Mesodermal cell (in vitro differentiated cells): Measurements from ENCODE around the gene RNF207.
A peak's percentile ranks its signal among the peaks of the same experiment; 100 is the strongest.

Source experiments
- H3K27ac ChIP-seq: 2 replicates; pipeline ENCODE4 v1.7.0; 2013; ENCODE audit warnings: mild to moderate bottlenecking, low read depth, low read length, moderate library complexity; ENCODE audit not compliant: severe bottlenecking
- H3K36me3 ChIP-seq: 2 replicates; pipeline ENCODE4 v1.7.1; 2013; ENCODE audit warnings: mild to moderate bottlenecking, low read length, moderate library complexity; ENCODE audit not compliant: control insufficient read depth, insufficient read depth
- H3K4me1 ChIP-seq: one replicate; pipeline ENCODE4 v1.7.1; 2013; ENCODE audit warnings: mild to moderate bottlenecking, low read length; ENCODE audit not compliant: insufficient read depth, control insufficient read depth, poor library complexity, severe bottlenecking
- H3K4me3 ChIP-seq: 2 replicates; pipeline ENCODE4 v1.7.0; 2013; ENCODE audit warnings: low read length, control low read depth, mild to moderate bottlenecking; ENCODE audit not compliant: insufficient read depth, poor library complexity, severe bottlenecking; ENCODE audit errors: extremely low read depth
- H3K9me3 ChIP-seq: 2 replicates; pipeline ENCODE4 v1.7.1; 2013; ENCODE audit warnings: mild to moderate bottlenecking, low read length, moderate library complexity; ENCODE audit not compliant: control insufficient read depth
- WGBS, 2 experiments: methylation state at CpG; one replicate each; pipeline ENCODE4 v1.1.5; 2013; ENCODE audit warnings: missing lambda C conversion rate in 2 of 2; ENCODE audit not compliant: insufficient coverage in 2 of 2; 5-methylcytosine and 5-hydroxymethylcytosine counted together

Gene RNF207

DNA sequence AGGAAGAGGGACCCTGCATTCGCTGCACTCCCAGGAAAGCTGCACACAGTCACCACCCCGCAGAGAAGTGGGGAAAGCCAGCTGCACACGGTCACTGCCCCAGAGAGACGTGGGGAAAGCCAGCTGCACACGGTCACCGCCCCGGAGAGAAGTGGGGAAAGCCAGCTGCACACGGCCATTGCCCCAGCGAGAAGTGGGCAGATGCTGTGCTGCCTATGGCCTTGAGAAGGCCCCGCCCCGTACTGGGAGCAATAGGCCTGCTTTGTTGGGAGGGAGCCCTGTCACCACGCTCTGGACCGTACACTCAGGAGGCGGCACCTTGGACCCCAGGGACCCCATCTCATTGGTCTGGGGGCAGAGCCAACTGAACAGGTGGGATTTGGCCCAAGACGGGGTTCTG lies 59.2 kb downstream of the RNF207 start:
- H3K4me3 ChIP-seq, result no peak overlapping the region

DNA sequence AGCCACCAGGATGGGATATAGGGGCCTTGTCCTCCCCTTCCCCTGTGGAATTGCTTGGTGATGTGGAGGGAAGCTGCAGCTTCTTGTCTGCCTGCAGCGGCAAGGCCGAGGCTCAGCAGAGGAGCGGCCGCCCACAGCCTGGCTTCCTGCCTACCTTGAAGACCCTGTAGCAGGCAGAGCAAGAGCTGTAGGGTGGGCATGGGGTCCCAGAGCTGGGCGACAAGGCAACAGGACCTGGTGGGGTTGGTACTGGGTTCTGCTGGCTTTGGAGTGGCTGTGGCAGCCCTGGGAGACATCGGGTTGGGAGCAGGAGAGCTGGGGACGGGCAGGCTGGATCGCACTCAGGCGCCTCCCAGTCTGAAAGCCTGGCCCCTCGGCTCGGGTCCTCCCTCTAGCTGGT lies 60.7 kb downstream of the RNF207 start:
- H3K36me3 ChIP-seq, result peaks cover 7% of the 10 kb centered on the region
- H3K4me3 ChIP-seq, result no peak overlapping the region
- peaks cover 9% of the 10 kb centered on the region for H3K4me1 ChIP-seq
- WGBS, 2 experiments, result 87 to 93% methylated on average over 7 to 11 of the region's 11 CpGs
- H3K9me3 ChIP-seq, result no peaks in the 10 kb centered on the region
- H3K27ac ChIP-seq, result no peak overlapping the region

More for the DNA sequence above, 59.2 kb downstream of the RNF207 start:
- Histone ChIP-seq H3K9me3 (no peaks in the 10 kb centered on the region), H3K27ac (no peak overlapping the region), H3K36me3 (peaks cover 7% of the 10 kb centered on the region), H3K4me1 (peaks cover 6% of the 10 kb centered on the region)
- 88 to 93% methylated on average over 14 to 15 of the region's 15 CpGs for WGBS, 2 experiments

DNA sequence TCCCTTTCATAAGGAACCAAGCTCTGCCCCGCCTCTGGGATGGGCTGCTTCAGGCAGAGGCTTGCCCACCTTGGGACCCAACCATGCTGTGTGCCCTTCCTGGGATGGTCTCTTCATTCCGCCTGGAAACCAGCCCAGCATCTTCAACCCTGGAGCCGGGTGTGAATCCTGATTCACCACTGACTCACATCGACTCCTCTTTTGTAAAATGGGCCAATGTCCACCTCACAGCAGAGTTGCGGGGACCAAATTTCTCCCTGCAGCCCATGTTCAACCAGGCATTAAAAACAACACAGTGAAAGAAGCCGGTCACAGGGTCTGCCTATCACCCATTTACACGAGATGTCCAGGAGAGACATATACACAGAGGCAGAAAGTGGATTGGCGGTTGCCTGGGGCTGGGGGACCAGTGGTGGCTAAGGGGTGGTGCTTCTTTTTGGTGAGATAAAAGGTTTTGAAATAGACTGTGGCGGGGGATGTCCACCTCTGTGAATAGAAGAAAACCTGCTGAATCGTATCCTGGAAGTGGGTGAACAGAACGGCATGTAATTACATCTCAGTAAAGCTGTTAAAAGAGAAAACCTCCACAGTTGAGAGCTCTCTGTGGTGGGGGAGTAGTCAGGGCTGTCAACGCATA lies 61.9 kb downstream of the RNF207 start:
- WGBS, 2 experiments, result 95% methylated on average over 7 to 8 of the region's 12 CpGs
- Histone ChIP-seq H3K27ac (no peak overlapping the region), H3K4me1 (peaks cover 16% of the 10 kb centered on the region)

DNA sequence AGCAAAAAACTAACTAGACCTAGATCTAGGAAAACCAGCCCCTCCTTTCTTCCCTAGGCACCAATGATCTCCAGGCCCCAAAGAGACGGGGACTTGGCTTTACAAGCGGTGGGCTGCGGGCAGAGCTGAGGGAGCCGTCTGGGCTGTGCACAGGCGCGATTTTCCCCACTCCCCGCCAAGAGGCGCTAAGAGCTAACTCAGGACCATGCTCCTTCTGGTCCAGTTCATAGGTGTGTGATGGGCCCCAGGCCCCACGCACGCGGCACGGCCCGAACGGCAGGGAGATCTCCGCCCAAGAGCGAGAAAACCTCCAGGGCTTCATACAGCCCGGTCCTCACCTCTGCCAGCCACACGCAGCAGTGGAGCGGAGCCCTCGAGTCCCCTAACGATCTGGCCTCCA lies 62.5 kb downstream of the RNF207 start:
- no peak overlapping the region for H3K27ac ChIP-seq
- H3K4me3 ChIP-seq, result no peak overlapping the region
- WGBS, 2 experiments, result 84 to 86% methylated on average over 21 of the region's 21 CpGs
- no peaks in the 10 kb centered on the region for H3K9me3 ChIP-seq
- peaks cover 22% of the 10 kb centered on the region for H3K4me1 ChIP-seq
- H3K36me3 ChIP-seq, result peaks cover 7% of the 10 kb centered on the region

More for the DNA sequence above, 61.9 kb downstream of the RNF207 start:
- H3K4me3 ChIP-seq, result no peak overlapping the region
- peaks cover 7% of the 10 kb centered on the region for H3K36me3 ChIP-seq
- no peaks in the 10 kb centered on the region for H3K9me3 ChIP-seq

DNA sequence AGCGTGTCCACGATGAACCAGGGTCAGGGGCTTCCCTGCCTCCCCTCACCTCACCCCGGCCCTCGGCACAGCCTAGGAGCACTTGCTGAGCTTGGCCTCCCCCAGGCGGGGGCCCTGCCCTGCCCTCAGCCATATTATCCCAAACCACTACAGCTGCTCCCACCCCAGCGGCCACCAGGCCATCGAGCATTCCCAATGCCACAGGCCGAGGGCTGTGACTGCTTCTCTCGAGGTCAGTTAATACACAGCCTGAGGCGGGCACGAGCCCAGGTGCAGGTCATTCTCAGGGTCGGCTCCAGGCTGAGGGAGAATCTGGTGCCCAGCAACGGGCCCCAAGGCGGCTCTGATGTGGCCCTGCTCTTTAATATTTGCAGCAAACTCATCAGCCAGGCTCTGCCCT lies 63.4 kb downstream of the RNF207 start:
- no peak overlapping the region for H3K4me3 ChIP-seq
- H3K36me3 ChIP-seq, result peaks cover 7% of the 10 kb centered on the region
- 94 to 97% methylated on average over 9 to 14 of the region's 14 CpGs for WGBS, 2 experiments
- H3K27ac ChIP-seq, result peak overlapping the region; percentile 29
- no peaks in the 10 kb centered on the region for H3K9me3 ChIP-seq
- peaks cover 31% of the 10 kb centered on the region for H3K4me1 ChIP-seq

DNA sequence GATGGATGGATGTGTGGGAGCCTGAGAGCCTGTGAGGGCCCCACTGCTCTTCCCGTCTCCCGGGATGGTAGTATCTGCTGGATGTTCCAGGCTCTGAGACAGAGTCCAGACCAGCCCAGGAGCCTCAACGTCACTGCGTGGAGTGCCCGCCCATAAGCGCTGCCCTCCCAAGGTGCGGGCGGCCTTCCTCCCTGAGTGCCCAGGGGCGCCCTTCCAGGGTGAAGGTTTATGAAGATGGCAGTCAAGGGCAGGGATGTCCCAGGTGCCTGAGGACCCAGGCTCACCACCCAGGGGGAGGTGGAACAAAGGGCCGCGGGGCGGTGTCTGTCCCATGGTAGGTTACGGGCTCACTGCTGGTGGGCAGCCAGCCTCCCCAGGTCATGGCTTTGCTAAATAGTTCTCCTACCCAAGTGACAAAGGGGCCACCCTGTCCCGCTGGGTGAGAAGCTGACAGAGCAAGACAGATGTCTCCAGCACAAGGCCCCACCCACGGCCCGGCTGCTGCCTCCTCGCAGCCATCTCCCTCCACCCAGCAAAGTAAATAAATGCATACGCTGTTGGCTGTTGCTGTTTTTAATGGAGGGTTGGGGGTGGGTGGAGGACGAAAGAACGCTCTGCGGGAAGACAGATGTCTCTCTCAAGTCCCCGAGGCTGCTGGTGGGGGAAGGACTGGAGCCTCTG lies 63.9 kb downstream of the RNF207 start:
- Histone ChIP-seq H3K27ac (no peak overlapping the region), H3K36me3 (peaks cover 7% of the 10 kb centered on the region), H3K4me3 (no peak overlapping the region), H3K9me3 (no peaks in the 10 kb centered on the region), H3K4me1 (peaks cover 31% of the 10 kb centered on the region)
- WGBS, 2 experiments, result 76 to 87% methylated on average over 12 to 16 of the region's 22 CpGs

DNA sequence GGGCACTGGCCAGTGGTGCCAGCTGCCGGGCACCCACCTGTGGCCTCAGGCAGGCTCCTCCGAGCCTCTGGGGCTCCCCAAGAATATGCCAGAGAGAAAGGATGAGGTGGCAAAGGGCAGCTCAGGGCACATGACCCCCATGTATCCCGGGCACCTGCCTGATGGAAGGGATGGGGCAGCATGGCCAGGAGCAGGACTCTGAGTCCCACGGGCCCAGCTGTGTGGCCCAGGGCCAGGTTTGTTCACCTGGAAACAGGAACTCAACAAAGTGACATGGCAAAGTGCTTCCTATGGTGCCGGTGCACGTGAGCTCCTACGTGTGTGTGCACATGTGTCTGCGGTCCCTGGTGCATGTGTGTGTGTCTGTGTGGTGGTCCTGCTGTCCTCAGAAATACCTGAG lies 64.5 kb downstream of the RNF207 start:
- Histone ChIP-seq H3K4me1 (peaks cover 31% of the 10 kb centered on the region), H3K4me3 (no peak overlapping the region), H3K36me3 (peaks cover 7% of the 10 kb centered on the region), H3K9me3 (no peaks in the 10 kb centered on the region), H3K27ac (no peak overlapping the region)
- 96 to 98% methylated on average over 6 to 8 of the region's 8 CpGs for WGBS, 2 experiments
